ENCODE measurements around the gene AP3B1.

DNA sequence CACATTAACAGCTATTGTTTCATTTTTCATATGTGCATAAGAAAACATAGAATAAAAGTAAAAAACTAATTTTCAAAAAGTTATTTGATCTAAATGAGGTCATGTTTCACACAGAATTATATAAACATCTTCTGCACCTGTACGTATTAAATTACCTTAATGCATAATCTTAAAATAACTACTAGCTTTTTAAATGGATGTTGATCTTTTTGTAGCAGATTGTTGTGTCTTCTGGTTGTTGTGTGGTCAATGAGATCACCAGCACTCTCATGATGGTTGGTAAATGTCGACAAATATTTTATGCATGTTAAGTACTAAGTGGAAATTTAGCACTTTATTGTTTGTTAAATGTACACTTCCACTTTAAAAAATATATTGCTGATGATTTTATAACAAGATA is 162.0 kb downstream of the AP3B1 start:
- TF ChIP-seq CTCF (conservative IDR thresholded peaks at IDR 0.05 in 1 of 2, IDR thresholded peaks at IDR 0.05 in 1 of 2; ENCODE audit: extremely low read depth in 1 of 2, insufficient read depth in 1 of 2, low read depth in 1 of 2, low read length in 2 of 2) (no peak), EZH2 (IDR thresholded peaks at IDR 0.05; ENCODE audit: borderline replicate concordance, low read length) (no peak)
